ENCODE data around the gene MKRN3.

Gene MKRN3

DNA sequence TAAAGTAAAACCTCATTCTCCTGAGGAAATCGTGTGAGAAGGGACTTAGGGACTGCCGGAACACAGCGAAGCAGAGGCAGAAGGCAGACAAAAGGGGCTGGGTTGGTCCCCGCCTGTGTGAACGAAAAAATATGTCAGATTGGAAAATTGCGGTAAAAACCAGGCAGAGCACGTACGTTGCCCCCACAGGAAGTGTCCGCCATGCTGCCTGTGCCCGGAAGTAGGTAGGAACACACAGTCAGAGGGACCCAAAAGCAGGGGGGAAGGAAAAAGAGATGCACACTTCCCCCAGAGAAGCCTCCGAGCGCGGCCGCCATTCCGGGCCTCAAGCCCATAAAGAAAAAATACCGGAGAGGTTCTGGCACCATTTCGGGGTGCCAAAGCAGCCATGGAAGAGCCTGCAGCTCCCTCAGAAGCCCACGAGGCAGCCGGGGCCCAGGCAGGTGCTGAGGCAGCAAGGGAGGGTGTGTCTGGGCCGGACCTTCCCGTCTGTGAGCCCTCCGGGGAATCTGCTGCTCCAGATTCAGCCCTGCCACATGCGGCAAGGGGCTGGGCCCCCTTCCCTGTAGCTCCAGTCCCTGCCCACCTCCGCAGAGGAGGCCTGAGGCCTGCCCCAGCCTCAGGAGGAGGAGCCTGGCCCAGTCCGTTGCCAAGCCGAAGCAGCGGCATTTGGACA is at the start of gene MKRN3:
Gene MKRN3 (plus strand): TSS at position 280 of the 676 bp plus-strand sequence. CDS start 109 bp downstream, at position 389.
- no peak for DNase-seq (ENCODE audit: low read depth)

DNA sequence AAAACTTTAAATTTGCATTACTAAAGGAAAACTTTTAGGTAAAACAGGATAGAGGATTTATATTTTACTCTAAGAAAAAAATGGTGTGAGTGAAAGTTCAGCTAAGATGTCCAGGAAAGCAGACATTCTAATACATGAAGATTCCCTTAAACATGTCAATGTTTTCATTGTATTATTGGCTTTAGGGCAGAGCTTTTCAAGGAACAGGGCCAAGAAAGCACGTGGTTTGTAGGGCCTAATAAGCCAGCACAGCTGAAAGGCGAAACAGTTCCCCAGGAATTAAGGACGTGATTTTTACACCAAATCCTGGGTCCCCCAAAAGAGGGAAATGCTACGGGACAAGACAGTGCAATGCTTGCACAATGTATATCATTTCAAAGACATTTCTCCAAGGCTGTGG is 48.6 kb upstream of the MKRN3 start:
- DNase-seq (ENCODE audit: low read depth): no peak

DNA sequence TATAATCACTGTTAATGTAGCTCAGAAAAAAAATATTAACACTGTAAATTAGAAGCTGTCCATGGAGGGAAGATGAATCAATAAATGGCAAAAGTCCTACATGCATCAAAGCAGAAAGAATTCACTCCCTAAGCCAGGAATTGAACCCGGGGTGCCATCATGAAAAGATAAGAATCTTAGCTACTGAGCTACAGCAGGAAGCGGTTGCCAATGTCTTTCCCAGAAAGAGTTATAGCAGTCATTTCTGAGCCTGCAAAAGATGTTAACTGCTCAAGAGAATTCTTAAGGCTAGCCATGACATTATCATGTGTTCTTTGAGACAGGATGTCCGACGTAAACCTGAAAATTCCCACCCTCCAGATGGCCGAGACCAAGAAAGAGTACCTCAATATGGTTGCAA is 47.4 kb upstream of the MKRN3 start:
- DNase-seq (ENCODE audit: low read depth): no peak

DNA sequence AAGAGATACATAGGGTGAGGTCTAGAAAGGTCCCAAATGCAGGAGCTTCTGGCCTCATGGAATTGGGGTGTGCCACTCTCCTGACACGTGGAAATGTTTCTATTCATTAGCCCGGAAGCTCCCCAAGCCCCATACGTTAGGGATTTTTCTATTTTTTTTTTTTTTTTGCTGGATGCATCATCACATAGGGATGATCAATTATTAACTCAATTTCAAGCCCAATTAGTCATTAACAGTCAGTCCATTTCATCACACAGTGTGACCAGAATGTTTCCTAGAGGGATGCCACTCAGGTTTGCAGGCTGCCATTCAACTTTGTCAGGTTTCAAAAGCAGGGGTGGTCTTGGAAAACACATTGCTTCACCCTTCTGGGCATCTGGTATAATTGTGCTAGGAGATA is 40.7 kb upstream of the MKRN3 start:
- DNase-seq (ENCODE audit: low read depth): no peak

DNA sequence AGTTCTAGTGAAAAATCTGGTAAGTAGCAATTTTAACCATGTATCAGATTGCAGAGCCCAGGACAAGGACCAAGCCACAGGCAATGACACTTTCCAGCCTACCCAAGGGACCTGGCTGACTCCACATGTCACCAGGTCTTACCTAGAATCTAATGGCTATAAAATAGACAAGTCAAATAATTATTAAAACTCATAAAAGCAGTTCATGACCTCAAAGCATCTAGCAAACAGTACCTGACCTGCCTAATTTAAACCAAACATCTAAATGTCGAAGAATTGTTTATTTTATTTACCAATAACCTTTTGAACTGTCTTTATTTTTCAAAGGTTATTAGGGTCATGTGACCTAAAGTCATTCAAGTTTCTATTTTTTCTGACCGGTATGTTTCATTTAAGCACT is 35.6 kb upstream of the MKRN3 start:
- DNase-seq (ENCODE audit: low read depth): no peak

DNA sequence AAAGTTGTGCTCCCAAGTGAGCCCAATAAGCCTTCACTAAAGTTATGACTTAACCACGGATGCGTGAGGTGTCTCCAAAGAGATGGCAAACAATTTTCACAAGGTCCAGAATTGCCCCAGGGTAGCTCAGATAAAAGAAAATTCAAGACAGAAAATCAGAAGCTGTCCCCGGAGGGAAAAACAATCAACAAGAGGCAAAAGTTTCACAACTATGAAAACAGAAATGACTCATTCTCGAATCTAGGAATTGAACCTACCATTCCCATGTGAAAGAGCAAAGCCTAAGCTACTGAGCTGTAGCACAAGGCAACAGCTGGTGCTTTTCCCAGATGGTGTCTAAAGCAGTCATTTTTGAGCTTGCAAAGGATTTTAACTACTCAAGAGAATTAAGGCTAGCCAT is 33.5 kb upstream of the MKRN3 start:
- DNase-seq (ENCODE audit: low read depth): no peak

DNA sequence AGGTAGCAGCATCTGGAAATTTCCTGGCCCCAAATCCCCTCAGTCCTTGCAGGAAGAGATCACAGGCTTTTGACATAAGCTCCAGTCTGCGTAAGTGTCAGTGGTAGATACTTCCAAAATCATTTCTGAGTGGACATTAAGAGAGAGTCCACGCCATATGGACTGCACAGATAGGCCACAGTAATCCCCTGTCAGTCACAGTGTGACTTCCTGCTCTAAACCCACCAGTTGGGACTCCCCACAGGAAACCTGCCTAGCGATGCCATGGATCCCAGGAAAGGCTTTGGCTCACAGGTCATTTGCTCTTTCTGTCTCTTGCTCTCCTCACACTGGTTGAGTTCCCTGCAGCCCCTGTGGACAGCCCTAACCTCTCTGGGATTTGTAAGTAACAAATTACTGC is 28.8 kb upstream of the MKRN3 start:
- no peak for DNase-seq (ENCODE audit: low read depth)

DNA sequence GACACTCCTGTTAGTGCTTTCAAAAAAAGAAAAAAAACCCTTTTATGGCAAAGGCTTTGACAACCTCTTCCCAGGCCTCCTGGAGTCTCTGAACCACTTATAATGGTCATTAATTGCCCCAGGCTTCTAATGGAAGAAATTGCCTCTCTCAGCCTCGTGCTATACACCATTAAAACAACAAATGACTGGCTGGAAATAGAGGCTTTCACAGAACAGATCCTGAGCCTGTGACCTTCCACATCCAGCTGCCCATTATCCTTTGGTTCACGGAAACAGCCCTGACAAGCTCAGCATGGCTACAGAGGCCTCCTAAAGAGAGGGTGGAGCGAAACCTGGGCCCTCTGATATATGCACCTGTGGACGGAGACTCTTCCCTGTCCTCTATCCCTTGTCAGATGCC is 26.8 kb upstream of the MKRN3 start:
- no peak for DNase-seq (ENCODE audit: low read depth)

DNA sequence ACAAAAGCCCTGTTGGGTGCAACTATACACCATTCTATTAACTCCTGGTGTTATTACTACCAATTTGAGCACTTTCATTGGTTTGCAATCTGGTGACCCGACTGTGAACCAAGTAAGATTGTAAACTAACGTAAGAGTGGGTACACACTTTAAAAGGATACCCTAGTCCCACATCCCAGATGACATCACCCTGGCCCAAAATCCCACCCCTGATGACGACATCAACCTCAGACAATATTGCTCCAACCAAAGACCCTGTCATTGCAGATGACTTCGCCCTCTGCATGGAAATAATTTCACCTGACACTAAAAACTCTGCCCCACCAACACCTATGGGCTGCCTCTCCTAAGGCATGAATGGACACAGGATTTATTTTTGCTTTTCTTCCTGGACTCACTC is 25.6 kb upstream of the MKRN3 start:
- no peak for DNase-seq (ENCODE audit: low read depth)

DNA sequence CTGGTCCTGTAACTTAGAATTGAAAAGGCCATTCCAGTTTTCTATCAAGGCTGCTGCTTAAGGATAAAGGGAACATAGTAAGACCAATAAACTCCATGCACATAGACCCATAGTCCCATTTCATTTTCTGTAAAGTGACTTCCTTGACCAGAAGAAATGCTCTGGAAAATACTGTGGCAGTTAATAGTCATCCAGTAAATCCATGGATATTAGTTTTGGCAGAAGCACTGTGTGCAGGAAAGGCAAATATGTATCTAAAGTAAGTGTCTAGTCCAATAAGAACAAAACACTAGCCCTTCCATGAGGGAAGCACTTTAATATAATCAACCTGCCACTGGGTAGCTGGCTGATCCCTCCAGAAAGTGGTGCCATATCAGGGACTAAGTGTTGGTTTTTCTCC is 19.3 kb upstream of the MKRN3 start:
- DNase-seq (ENCODE audit: low read depth): no peak

DNA sequence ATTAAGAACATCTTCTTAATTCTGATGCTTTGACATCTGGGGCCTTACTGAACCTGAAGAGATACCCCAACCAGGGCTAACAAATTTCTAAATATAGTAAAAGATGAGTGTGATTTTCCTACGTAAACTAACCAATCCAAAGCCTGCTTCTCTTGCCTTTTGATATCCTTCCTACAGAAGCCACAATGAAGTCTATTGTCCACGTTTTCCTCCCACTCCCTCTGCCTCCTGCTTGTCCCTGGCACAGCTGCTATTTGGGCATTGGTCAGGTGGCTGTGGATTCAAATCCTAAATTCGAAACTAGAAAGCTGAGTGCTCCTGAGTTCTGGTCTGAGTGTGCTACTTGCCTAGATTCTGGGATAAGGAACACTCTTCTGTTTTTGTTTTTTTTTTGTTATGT is 17.4 kb upstream of the MKRN3 start:
- DNase-seq (ENCODE audit: low read depth): no peak

DNA sequence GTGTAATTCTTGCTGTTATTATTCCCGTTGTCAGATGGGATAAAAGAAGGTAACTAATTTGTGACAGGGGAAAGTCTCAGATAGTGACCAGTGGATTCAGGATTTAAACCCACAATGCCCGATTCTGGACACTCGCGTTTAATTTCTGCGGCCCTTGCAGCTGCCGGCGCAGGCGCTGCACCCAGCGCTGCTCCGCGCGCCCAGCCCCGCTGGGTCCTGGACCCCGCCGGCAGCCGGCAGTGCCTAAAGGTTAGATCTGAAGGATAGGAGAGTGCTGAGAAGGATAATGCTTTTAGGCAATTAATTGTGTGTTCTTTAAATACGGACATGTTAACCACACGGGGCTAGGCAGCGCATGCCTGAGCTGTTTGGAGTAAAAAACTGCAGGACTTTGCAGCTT is 3.6 kb upstream of the MKRN3 start:
- DNase-seq (ENCODE audit: low read depth): no peak

DNA sequence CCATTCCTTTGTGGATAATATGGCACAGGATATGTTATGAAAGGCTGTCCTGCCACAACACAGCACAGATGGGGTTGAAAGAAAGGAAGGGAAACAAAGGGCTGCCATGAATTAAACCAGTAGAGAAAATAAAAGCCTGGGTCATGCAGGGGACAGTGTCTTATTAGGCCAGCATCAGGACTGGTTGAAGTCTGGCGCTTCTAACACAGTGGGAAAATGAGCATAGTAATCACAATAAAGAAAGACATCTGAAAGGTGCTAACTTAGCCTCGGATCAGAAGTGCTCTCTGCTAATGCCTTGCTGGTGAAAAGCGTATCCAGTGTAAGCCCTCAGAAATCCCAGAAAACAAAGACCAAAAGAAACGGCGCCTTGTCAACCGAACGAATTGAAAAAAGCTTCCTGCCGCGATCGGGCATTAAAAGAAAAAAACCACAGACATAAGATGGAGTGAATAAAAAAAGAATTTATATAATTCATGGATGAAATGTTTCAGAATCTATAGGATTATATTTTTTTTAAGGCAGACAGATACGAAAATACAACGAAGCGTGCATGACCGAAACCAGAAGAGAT is 566 bp upstream of the MKRN3 start:
- no peak for DNase-seq (ENCODE audit: low read depth)

DNA sequence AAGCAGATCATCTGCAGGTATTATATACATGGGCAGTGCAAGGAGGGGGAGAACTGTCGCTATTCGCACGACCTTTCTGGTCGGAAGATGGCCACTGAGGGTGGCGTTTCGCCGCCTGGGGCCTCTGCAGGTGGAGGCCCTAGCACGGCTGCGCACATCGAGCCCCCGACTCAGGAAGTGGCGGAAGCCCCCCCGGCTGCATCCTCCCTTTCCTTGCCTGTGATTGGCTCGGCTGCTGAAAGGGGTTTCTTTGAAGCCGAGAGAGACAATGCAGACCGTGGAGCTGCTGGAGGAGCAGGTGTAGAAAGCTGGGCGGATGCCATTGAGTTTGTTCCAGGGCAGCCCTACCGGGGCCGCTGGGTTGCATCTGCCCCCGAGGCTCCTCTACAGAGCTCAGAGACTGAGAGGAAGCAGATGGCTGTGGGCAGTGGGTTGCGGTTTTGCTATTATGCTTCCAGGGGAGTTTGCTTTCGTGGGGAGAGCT is 639 bp downstream of the MKRN3 start:
- DNase-seq (ENCODE audit: low read depth): peak; percentile 4

DNA sequence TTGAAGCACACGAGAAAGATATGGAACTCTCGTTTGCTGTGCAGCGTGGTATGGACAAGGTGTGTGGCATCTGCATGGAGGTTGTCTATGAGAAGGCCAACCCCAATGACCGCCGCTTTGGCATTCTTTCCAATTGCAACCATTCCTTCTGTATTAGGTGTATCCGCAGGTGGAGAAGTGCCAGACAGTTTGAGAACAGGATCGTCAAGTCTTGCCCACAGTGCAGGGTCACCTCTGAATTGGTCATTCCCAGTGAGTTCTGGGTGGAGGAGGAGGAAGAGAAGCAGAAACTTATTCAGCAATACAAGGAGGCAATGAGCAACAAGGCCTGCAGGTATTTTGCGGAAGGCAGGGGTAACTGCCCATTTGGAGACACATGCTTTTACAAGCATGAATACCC is 1.2 kb downstream of the MKRN3 start:
- no peak for DNase-seq (ENCODE audit: low read depth)

DNA sequence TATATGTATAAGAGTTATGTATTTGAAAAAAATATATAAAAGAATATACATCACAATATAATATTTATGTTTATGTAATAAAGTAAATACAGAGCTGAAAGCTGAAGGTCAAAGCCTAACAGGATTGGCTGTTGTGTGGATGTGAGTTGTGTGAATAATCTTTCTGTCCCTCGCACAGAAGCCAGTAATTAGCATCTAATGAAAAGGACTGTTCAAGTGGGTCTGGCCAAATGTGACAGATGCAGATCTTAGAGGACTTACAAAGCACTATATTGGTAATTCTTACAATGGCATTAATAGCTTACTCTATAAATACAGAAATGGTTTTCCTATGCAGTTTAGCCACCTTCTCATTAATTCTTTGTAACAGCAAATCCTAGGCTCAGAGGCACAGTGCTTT is 2.4 kb downstream of the MKRN3 start:
- no peak for DNase-seq (ENCODE audit: low read depth)

DNA sequence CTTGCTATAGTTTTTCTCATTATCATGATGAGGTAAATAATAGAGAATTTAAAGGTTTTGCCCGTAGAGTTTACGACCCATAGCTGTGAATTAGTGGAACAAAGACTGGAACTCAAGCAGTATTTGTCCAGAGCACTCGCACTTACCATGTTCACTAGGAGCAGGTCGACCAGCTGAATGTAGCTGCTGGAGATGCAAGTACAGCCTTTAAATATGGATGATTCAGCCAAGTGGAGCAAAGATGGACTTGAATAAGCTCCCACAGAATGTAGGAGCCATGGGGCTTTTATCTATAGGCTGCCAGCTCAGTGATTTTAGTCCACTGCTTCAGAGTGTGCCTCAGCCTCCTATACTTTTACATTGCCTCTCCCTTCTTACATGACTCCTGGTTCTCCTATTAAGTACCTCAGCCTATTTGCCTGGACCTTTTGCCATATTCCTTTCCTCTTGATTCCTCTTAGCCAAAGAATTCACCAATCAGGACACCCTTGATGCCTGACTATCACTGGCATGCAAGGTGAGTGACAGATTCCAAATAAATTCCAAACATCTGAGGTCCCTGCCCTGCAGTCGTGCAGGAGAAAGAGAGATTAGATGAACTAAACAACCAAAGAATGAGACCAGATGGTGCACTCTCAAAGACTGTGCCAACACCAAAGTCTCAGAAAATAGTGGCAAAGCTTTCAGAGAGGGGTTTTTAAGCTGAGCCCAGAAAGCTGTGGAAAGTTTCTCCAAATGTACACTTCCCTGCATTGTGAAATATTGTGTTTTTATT is 3.9 kb downstream of the MKRN3 start:
- DNase-seq (ENCODE audit: low read depth): no peak

DNA sequence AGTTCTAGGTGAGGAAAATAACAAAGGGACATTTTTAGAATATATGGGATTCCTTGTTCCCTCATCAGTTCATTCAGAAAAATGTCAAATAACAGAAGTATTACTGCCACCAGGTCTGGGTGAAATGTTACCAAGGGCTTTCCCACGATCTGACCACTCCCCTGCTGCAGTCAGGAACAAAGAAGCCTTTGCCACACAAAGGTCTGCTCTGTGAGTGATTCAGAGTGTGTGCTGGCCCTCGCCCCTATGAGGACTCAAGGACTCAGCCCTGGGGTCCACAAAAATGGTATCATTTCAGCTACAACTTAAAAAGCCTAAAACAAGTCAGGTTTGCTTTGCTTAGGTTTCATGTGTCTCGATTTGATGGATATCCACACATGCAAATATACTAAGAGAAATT is 5.0 kb downstream of the MKRN3 start:
- no peak for DNase-seq (ENCODE audit: low read depth)

DNA sequence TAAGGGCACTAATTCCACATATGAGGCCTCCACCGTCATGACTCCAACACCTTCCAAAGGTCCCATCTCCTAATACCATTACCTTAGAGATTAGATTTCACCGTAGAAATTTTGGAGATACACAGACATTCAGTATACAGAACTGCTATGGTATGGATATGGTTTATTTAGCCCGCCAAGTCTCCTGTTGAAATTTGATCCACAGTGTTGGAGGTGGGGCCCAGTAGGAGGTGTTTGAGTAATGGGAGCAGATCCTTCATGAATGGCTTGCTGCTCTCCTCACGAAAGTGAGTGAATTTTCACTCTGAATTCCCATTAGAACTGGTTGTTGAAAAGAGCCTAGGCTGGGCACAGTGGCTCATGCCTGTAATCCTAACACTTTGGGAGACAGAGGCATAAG is 7.4 kb downstream of the MKRN3 start:
- no peak for DNase-seq (ENCODE audit: low read depth)

DNA sequence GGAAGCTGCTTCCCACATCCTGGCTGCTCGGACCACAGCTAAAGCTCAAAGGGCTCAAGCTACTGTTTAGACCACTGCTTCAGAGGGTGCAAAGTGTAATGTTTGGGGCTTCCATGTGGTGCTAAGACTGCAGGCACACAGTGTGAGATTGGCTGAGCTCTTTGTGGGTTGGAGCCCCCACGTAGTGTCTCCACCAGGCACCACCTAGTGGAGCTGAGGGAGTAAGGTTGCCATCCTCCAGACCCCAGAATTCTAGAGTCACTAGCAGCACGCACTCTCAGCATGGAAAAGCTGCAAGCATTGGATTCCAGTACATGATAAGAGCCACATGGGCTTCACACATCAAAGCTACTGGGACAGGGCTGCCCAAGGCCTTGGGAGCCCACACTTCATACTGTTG is 9.3 kb downstream of the MKRN3 start:
- DNase-seq (ENCODE audit: low read depth): no peak

DNA sequence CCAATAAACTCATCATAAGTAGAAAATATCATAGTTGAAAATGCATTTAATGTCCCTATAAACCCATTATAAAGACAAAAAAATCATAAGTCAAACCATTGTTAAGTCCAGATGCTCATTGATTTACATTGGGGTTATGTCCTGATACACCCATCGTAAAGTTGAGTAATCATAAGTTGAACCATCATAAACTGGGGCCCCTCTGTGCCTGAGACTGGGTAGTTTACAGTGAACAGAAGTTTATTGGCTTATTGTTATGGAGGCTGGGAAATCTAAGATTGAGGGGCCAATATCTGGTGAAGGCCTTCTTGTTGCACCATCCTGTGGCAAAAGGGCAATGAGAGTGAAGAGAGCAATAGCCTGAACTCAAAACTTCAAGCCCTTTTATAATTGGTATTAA is 10.6 kb downstream of the MKRN3 start:
- no peak for DNase-seq (ENCODE audit: low read depth)

DNA sequence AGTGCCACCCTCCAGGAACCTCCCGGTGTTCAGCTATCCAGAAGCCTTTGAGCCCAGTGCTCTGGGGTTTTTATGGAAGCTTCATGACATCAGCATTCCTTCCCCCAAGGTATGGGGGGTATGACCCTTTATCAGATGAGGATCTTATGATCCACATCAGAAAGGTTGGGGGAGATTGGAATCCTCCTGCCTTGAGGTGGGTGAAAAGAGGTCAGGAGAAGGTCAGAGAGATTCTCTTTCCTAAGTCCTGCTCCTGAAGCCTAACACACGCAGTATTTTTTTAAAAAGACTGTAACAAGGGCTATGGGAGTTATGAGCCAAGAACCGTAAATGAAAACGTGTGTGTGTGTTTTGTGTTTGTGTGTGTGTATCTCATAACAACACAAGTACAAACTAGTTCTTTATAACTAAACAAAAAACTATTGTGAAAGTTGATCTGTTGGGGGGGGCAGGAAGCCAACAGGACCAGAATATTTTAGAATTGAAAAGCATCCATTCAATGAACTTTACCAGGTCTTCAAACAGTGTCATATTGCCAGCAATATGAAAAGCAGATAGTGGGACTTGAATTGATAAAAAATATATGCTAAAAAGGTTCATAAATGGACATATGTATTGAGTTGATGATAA is 13.2 kb downstream of the MKRN3 start:
- DNase-seq (ENCODE audit: low read depth): no peak

DNA sequence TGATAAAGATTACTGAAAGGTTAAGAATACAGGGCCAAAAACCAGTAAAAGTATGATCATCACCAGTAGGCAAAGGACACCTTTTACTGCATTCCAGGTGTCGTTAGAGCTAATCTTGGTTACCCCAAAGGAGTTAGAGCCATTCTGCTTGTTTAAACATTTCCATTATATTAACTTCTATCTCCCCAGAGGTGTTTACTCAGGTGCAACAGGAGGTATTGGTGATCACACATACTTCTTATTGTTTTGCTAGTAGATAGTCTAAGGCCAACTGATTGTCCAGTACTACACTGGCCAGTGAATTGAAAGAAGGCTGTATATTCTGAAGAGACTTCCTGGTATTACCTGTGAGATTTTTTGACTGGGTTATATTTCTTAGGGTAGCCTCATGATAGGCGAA is 22.8 kb downstream of the MKRN3 start:
- DNase-seq (ENCODE audit: low read depth): no peak
